Small intestine (tissue), 7 donors: Measurements from ENCODE around the gene AQP12B. TPM values are rescaled to one million over a fixed set of nuclear protein-coding genes. Genes with fewer than 3 reads are reported as not detected.
"Not testable (repeated sequence)": the region's sequence is repeated elsewhere in the genome, so short reads cannot be mapped to it uniquely, and the experiment has no call there.

ENCODE experiments used
- DNase-seq, 2 donors: peaks; one replicate each; pipeline versions ENCODE4 v3.0.0 to v3.0.0-alpha.2; 2013
- FAIRE-seq: peaks from 2 replicates; lab custom pipeline; 2012; peaks lifted over from hg19 to GRCh38; lab: Jason Lieb, UNC
- H3K27ac ChIP-seq, 3 donors: one replicate each; pipeline ENCODE4 v1.5.1; 2013; ENCODE audit warnings: low read length in 2 of 3, mild to moderate bottlenecking in 2 of 3, control low read depth in 1 of 3, inconsistent platforms in 1 of 3, low read depth in 1 of 3, moderate library complexity in 1 of 3
- H3K27me3 ChIP-seq, 3 donors: one replicate each; pipeline ENCODE4 v1.6.1; 2013; ENCODE audit warnings: low read length in 3 of 3, inconsistent platforms in 1 of 3; ENCODE audit not compliant: control insufficient read depth in 3 of 3, insufficient read depth in 3 of 3
- H3K36me3 ChIP-seq, 3 donors: one replicate each; pipeline ENCODE4 v1.6.1; 2013; ENCODE audit warnings: low read length in 3 of 3, inconsistent platforms in 1 of 3, low read depth in 1 of 3, mild to moderate bottlenecking in 1 of 3, moderate library complexity in 1 of 3; ENCODE audit not compliant: control insufficient read depth in 3 of 3, insufficient read depth in 2 of 3
- H3K4me1 ChIP-seq, 3 donors: one replicate each; pipeline ENCODE4 v1.6.1; 2013; ENCODE audit warnings: low read length in 2 of 3, inconsistent platforms in 1 of 3, low read depth in 1 of 3, mild to moderate bottlenecking in 1 of 3, moderate library complexity in 1 of 3; ENCODE audit not compliant: control insufficient read depth in 3 of 3, insufficient read depth in 2 of 3
- H3K4me3 ChIP-seq, 3 donors: one replicate each; pipeline ENCODE4 v1.5.1; 2013; ENCODE audit warnings: low read length in 3 of 3, control low read depth in 1 of 3, inconsistent platforms in 1 of 3, low read depth in 1 of 3, mild to moderate bottlenecking in 1 of 3, moderate library complexity in 1 of 3
- H3K9me3 ChIP-seq, 2 donors: one replicate each; pipeline ENCODE4 v1.6.1; 2013; ENCODE audit warnings: low read depth in 1 of 2, low read length in 1 of 2; ENCODE audit not compliant: control insufficient read depth in 2 of 2, insufficient read depth in 1 of 2
- whole genome bisulfite sequencing, 3 donors: extraction: QIAGEN DNeasy Blood & Tissue Kit; methylation state at CpG; one replicate each; pipeline ENCODE4 v1.1.7; 2013; 5-methylcytosine and 5-hydroxymethylcytosine counted together
- polyA plus RNA-seq, 4 donors: library from polyadenylated mRNA; stranded (reverse) in 3 of 4; unstranded in 1 of 4; fragments of 200-250 nt in 3 of 4; fragments of 120-200 nt in 1 of 4; gene quantifications; one replicate each; pipeline versions ENCODE4 v1.2.1 to v1.2.3, GENCODE V29; 2013
- donor health status: healthy with polysubstance abuse.
- donor health status: control.
- donor health status: control.
- donor health status: Bipolar disorder and iron deficiency.
- donor health status: healthy.

AQP12B gene
- polyA plus RNA-seq, 4 donors, result 1.3 to 11.5 TPM; not detected in 2

DNA sequence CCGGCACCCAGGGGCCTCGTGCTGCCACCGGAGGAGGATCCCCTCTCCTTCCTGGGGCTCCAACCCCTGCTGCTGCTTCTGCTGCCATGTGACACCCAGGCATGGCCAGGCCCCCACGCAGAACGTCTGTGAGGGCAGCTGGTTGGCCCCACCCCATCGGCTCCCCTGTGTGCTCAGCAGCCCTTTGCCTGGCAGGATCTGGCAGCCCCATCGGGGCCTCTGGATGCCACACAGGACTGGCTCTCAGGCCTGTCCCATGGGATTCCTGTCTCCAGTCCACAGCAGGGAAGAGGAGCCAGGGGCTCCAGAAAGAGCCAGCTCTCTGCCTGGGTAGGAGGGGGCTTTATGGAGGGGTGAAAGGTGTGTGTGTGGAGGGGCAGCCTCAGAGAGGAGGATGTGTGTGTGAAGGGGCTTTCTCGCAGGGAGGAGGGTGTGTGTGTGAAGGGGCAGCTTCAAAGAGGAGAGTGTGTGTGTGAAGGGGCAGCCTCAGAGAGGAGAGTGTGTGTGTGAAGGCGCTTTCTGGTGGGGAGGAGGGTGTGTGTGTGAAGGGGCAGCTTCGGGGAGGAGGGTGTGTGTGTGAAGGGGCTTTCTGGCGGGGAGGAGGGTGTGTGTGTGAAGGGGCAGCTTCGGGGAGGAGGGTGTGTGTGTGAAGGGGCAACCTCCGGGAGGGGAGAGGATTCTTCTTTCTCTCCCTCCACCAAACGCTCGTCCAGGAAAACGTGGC is 8.1 kb downstream of the AQP12B start:
- not testable (repeated sequence) for DNase-seq, H3K4me3 ChIP-seq, FAIRE-seq, H3K9me3 ChIP-seq, H3K4me1 ChIP-seq, H3K36me3 ChIP-seq, H3K27ac ChIP-seq
- 19 to 33% (median 32%) methylated on average over 10 to 12 of the region's 16 CpGs for WGBS, 3 donors
- H3K27me3 ChIP-seq, result peaks cover 6 to 28% (median 17%) of the 10 kb centered on the region in 3 donors

GRCh38 chr2:240672701-240673190 is 9.9 kb downstream of the AQP12B start:
- FAIRE-seq, result no peak
- Histone ChIP-seq H3K4me3 (no peak overlapping the region), H3K9me3 (no peaks in the 10 kb centered on the region), H3K36me3 (no peaks in the 10 kb centered on the region), H3K4me1 (no peaks in the 10 kb centered on the region), H3K27me3 (peaks cover 6 to 28% (median 17%) of the 10 kb centered on the region in 3 donors), H3K27ac (no peak overlapping the region)
- DNase-seq, result no peak
- WGBS, 3 donors, result 6 to 8% (median 8%) methylated on average over 43 to 55 of the region's 55 CpGs

DNA sequence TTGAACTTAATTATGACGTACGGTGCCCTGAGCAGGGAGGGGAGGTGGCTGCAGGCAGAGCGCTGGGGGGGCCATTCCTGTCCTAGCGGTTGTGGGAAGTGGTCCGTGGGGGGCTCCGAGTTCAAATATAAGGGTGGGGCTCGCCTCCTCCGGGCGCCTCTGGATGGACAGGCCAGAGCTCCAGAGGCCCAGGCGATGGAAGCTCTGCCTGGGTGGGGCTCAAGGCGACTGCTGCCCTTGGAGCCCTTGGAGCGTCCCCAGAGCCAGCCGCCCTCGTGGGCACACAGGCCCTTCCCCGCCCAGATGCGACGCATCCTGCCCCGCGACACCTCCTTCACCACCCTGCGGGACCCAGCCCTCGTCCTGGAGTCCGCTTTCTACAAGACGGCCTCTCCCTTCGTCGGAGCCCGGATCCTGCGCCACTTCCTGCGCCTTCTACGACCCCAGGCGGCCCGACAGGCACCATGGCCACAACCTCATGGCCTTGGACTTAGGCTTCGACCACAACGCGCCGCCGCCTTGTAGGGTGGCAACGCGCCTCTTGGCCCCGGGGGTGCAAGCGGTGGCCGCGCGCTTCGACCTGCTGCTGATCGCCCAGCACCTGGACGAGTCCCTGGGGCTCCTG is 10.5 kb downstream of the AQP12B start:
- FAIRE-seq (no peak), DNase-seq (no peak)
- Histone ChIP-seq H3K27me3 (peaks cover 6 to 28% (median 17%) of the 10 kb centered on the region in 3 donors), H3K27ac (no peak overlapping the region), H3K9me3 (no peaks in the 10 kb centered on the region), H3K4me3 (no peak overlapping the region), H3K36me3 (no peaks in the 10 kb centered on the region), H3K4me1 (no peaks in the 10 kb centered on the region)
- WGBS, 3 donors, result 49 to 53% (median 51%) methylated on average over 42 to 46 of the region's 46 CpGs

DNA sequence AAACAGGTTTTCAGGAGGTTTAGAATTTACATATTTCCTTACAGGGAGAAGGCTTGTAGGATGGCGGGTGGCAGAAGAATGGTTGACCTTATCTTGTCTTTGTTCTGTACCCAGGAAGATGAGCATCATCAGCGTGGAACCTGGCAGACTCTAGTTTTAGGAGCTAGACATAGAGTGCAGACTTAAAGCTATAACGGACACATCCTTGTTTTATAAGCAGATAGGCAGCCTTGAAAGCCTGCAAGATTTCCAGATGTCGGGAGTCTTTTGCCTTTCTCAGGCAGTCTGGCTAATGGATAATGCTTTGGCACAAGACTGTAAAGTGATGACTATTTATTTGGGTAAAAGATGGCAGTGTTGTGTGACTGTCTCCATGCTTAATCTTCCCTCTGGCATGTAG is 11.7 kb downstream of the AQP12B start:
- 73 to 77% (median 77%) methylated on average over 4 of the region's 4 CpGs for WGBS, 3 donors
- H3K4me1 ChIP-seq, result no peaks in the 10 kb centered on the region
- no peak overlapping the region for H3K27ac ChIP-seq
- no peaks in the 10 kb centered on the region for H3K36me3 ChIP-seq
- FAIRE-seq, result no peak
- H3K4me3 ChIP-seq, result no peak overlapping the region
- peaks cover 6 to 28% (median 17%) of the 10 kb centered on the region in 3 donors for H3K27me3 ChIP-seq
- no peaks in the 10 kb centered on the region for H3K9me3 ChIP-seq
- no peak for DNase-seq

GRCh38 chr2:240670402-240670801 is 12.3 kb downstream of the AQP12B start:
- H3K4me3 ChIP-seq, result no peak overlapping the region
- FAIRE-seq (no peak), DNase-seq (no peak)
- no peaks in the 10 kb centered on the region for H3K4me1 ChIP-seq
- H3K36me3 ChIP-seq, result no peaks in the 10 kb centered on the region
- WGBS, 3 donors, result 62 to 70% (median 66%) methylated on average over 7 of the region's 7 CpGs
- H3K27ac ChIP-seq, result no peak overlapping the region
- H3K27me3 ChIP-seq, result peaks cover 6 to 28% (median 17%) of the 10 kb centered on the region in 3 donors
- no peaks in the 10 kb centered on the region for H3K9me3 ChIP-seq

GRCh38 chr2:240664622-240665021 is 18.1 kb downstream of the AQP12B start:
- DNase-seq (no peak), FAIRE-seq (no peak)
- no peaks in the 10 kb centered on the region for H3K4me1 ChIP-seq
- no peak overlapping the region for H3K27ac ChIP-seq
- peaks cover 0 to 3% (median 0%) of the 10 kb centered on the region in 3 donors for H3K27me3 ChIP-seq
- no peaks in the 10 kb centered on the region for H3K36me3 ChIP-seq
- WGBS, 3 donors, result 83 to 90% (median 88%) methylated on average over 1 of the region's 1 CpG
- H3K4me3 ChIP-seq, result no peak overlapping the region
- H3K9me3 ChIP-seq, result peaks cover 0 to 3% of the 10 kb centered on the region in 2 donors

DNA sequence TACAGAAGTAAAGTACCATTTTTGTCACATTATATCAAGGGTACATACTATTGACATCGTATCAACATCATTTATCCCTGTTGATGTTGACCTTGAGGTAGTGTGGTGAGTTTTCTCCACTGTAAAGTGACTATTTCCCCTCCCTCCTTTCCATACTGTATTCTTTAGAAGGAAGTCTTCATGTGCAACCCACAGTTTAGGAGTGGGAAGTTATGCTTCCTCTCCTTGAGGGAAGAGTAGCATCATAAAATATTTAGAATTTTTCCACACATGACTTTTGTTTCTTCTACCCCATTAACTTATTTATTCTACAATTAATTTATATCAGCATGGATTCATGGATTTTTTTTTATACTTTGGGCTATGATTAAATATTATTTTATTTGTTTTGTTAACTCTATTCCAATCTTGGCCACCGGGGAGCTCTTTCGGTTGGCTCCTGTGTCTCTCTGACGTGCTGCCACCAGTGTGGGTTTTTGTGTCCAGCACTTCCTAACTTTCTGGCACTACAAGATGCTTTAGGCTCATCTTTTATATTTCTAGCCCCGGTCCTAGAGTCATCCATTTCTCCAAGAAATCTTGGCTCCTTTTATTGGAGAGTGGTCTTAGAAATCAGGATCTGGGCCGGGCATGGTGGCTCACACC is 19.0 kb downstream of the AQP12B start:
- H3K9me3 ChIP-seq, result peaks cover 0 to 3% of the 10 kb centered on the region in 2 donors
- H3K27ac ChIP-seq, result no peak overlapping the region
- H3K4me3 ChIP-seq, result no peak overlapping the region
- FAIRE-seq (no peak), DNase-seq (no peak)
- H3K4me1 ChIP-seq, result no peaks in the 10 kb centered on the region
- H3K36me3 ChIP-seq, result no peaks in the 10 kb centered on the region
- H3K27me3 ChIP-seq, result peaks cover 0 to 3% (median 0%) of the 10 kb centered on the region in 3 donors
- WGBS, 3 donors, result 66 to 76% (median 69%) methylated on average over 6 of the region's 6 CpGs

GRCh38 chr2:240662681-240663080 is 20.0 kb downstream of the AQP12B start:
- H3K27ac ChIP-seq, result no peak overlapping the region
- no peak overlapping the region for H3K4me3 ChIP-seq
- DNase-seq, result no peak
- peaks cover 0 to 3% of the 10 kb centered on the region in 2 donors for H3K9me3 ChIP-seq
- no peak for FAIRE-seq
- 74 to 82% (median 80%) methylated on average over 3 of the region's 3 CpGs for WGBS, 3 donors
- no peaks in the 10 kb centered on the region for H3K36me3 ChIP-seq
- no peaks in the 10 kb centered on the region for H3K4me1 ChIP-seq
- peaks cover 0 to 3% (median 0%) of the 10 kb centered on the region in 3 donors for H3K27me3 ChIP-seq
